Tibial nerve (tissue), 4 donors: ENCODE results near the gene TMPRSS15. TPM values are rescaled to one million over a fixed set of nuclear protein-coding genes. Genes with fewer than 3 reads are reported as not detected.

ENCODE experiments used
- DNase-seq, 2 donors: peaks; one replicate each; pipeline ENCODE4 v3.0.0-alpha.2; 2019; ENCODE audit warnings: low spot score in 2 of 2
- H3K27ac ChIP-seq, 4 donors: fragments of 200-600 bp; sonication (generic) in 3 of 4; one replicate each; pipeline ENCODE4 v1.5.1; 2017 to 2019; ENCODE audit warnings: mild to moderate bottlenecking in 1 of 4
- H3K27me3 ChIP-seq, 2 donors: fragments of 200-600 bp; sonication (generic) in 1 of 2; one replicate each; pipeline versions ENCODE4 v1.5.1 to v1.6.0; 2017 to 2019
- H3K36me3 ChIP-seq, 3 donors: fragments of 200-600 bp; sonication (generic); one replicate each; pipeline ENCODE4 v1.5.1; 2018 to 2019
- H3K4me1 ChIP-seq, 4 donors: fragments of 200-600 bp; sonication (generic) in 3 of 4; one replicate each; pipeline ENCODE4 v1.5.1; 2017 to 2019
- H3K4me3 ChIP-seq, 4 donors: fragments of 200-600 bp; sonication (generic) in 3 of 4; one replicate each; pipeline ENCODE4 v1.5.1; 2017 to 2019; ENCODE audit warnings: mild to moderate bottlenecking in 1 of 4, moderate library complexity in 1 of 4
- H3K9me3 ChIP-seq, 4 donors: fragments of 200-600 bp; sonication (generic) in 3 of 4; one replicate each; pipeline ENCODE4 v1.5.1; 2017 to 2019
- CTCF ChIP-seq, 5 experiments: fragments of 200-600 bp in 3 of 5; fragments of 450-650 bp in 2 of 5; sonication (generic) in 3 of 5; IDR thresholded peaks; one replicate each; pipeline ENCODE4 v1.5.1; 2016 to 2019; ENCODE audit warnings: antibody characterized with exemption in 5 of 5, mild to moderate bottlenecking in 3 of 5, moderate library complexity in 2 of 5
- EP300 ChIP-seq, 2 donors: sonication (generic); formaldehyde crosslinking; IDR thresholded peaks; one replicate each; pipeline ENCODE4 v1.6.1; 2017; ENCODE audit warnings: antibody characterized with exemption in 2 of 2, mild to moderate bottlenecking in 1 of 2
- POLR2A ChIP-seq, 2 donors: fragments of 450-650 bp; IDR thresholded peaks; one replicate each; pipeline ENCODE4 v1.6.1; 2017; ENCODE audit warnings: antibody characterized with exemption in 2 of 2, mild to moderate bottlenecking in 2 of 2, moderate library complexity in 2 of 2
- WGBS, 2 donors: methylation state at CpG; one replicate each; pipeline ENCODE4 v1.1.5; 2018; 5-methylcytosine and 5-hydroxymethylcytosine counted together
- total RNA-seq, 4 donors: library from RNA; depleted of rRNA; stranded (reverse); fragments of >200 nt; gene quantifications; one replicate each; pipeline ENCODE4 v1.1.0, GENCODE V29; 2016

Gene TMPRSS15
- total RNA-seq, 4 donors from 2014 or later, result not detected

DNA sequence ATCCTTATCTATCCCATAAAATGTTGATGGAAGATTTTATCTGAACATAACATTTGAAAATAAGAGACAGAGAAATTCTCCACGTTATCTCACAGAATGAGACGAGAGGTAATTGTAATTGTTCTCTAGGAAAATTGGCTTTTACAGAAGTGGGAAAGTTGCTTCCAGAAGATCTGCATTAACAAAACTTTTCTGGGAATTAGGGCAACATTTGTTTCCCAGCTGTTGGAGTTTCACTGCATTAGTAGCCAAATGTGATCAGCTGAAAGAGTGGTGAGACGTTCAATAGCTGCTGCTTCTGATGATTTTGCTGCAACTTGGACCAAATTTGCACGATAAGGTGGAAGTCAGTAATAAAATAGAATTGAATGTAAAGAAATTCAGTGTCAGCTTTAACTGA, 151.3 kb downstream of the TMPRSS15 start:
- Histone ChIP-seq H3K27me3 (no peaks in the 10 kb centered on the region), H3K9me3 (no peaks in the 10 kb centered on the region), H3K27ac (no peak overlapping the region), H3K4me1 (peaks cover 0 to 8% (median 0%) of the 10 kb centered on the region in 4 donors), H3K4me3 (no peak overlapping the region), H3K36me3 (no peaks in the 10 kb centered on the region)
- DNase-seq, result no peak
- 50 to 54% methylated on average over 4 of the region's 4 CpGs for whole genome bisulfite sequencing, 2 donors
- TF ChIP-seq CTCF (IDR thresholded peaks at IDR 0.05) (no peak), POLR2A (IDR thresholded peaks at IDR 0.05) (no peak), EP300 (IDR thresholded peaks at IDR 0.05) (no peak)

DNA sequence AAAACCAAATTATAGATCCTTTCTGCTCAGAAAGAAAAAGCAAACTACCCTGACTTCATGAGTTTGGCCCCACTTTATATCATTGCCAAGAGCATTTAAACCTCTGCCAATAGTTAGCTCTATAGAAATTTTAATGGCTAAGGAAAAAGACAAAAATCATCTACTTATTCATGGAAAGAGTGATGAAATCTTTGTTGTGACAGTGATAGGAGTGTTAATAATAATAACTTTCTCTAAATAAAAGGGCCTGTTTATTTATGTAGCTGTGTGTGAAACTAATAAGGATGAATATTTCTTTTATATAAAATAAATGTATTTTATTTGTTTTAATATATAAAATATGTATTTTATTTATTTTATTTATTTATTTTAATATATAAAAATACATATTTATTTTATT, 152.5 kb downstream of the TMPRSS15 start:
- Histone ChIP-seq H3K27me3 (no peaks in the 10 kb centered on the region), H3K9me3 (no peaks in the 10 kb centered on the region), H3K4me1 (peaks cover 0 to 8% (median 0%) of the 10 kb centered on the region in 4 donors), H3K36me3 (no peaks in the 10 kb centered on the region), H3K4me3 (no peak overlapping the region), H3K27ac (no peak overlapping the region)
- TF ChIP-seq EP300 (IDR thresholded peaks at IDR 0.05) (no peak), CTCF (IDR thresholded peaks at IDR 0.05) (no peak), POLR2A (IDR thresholded peaks at IDR 0.05) (no peak)
- DNase-seq, result no peak

GRCh38 chr21:18249672-18250071, 153.9 kb downstream of the TMPRSS15 start:
- H3K4me3 ChIP-seq, result no peak overlapping the region
- H3K27ac ChIP-seq, result no peak overlapping the region
- TF ChIP-seq EP300 (IDR thresholded peaks at IDR 0.05), result no peak
- no peak for TF ChIP-seq CTCF (IDR thresholded peaks at IDR 0.05)
- TF ChIP-seq POLR2A (IDR thresholded peaks at IDR 0.05), result no peak
- WGBS, 2 donors, result 56 to 71% methylated on average over 2 of the region's 2 CpGs
- H3K4me1 ChIP-seq, result peaks cover 0 to 19% (median 0%) of the 10 kb centered on the region in 4 donors
- DNase-seq, result no peak
- no peaks in the 10 kb centered on the region for H3K9me3 ChIP-seq
- H3K27me3 ChIP-seq, result peaks cover 0 to 8% of the 10 kb centered on the region in 2 donors
- no peaks in the 10 kb centered on the region for H3K36me3 ChIP-seq

- DNase-seq, result no peak
- TF ChIP-seq POLR2A (IDR thresholded peaks at IDR 0.05) (no peak), CTCF (IDR thresholded peaks at IDR 0.05) (no peak), EP300 (IDR thresholded peaks at IDR 0.05) (no peak)
- Histone ChIP-seq H3K4me3 (no peak overlapping the region), H3K27me3 (peaks cover 0 to 23% of the 10 kb centered on the region in 2 donors), H3K9me3 (no peaks in the 10 kb centered on the region), H3K36me3 (no peaks in the 10 kb centered on the region), H3K27ac (no peak overlapping the region), H3K4me1 (peaks cover 0 to 22% (median 0%) of the 10 kb centered on the region in 4 donors)
- 74 to 75% methylated on average over 1 of the region's 1 CpG for WGBS, 2 donors
These were observed 155.4 kb downstream of the TMPRSS15 start for GRCh38 chr21:18248171-18248570.

DNA sequence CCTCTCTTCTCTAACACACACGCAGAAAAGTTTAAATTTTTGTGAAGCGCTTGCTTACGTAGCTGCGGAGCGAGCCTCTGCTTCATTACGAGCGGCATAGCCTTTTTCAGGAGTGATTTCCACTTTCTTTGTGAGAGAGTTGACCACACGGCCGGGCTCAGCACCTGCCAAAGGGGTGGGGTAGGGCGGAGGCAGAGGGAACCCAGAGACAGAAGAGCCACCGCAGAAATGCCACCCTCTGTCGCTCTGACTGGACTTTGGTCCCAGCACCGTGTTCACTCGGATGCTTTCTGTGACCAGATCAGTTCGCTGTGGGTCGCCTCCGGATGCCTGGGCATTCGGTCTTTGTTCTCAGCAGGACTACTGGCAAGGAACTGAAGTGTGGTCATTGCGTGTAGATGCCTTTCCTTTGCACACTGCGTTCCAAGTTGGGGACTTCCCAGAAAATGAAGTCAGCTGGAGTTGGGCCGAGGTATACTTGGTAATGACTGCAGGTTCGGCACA, 158.1 kb downstream of the TMPRSS15 start:
- WGBS, 2 donors, result 7 to 10% methylated on average over 22 of the region's 22 CpGs
- DNase-seq, result no peak
- Histone ChIP-seq H3K27ac (no peak overlapping the region), H3K27me3 (peaks cover 0 to 27% of the 10 kb centered on the region in 2 donors), H3K9me3 (no peaks in the 10 kb centered on the region), H3K4me3 (peak overlapping the region; percentile 11 to 45 (median 20)), H3K4me1 (peaks cover 0 to 19% (median 0%) of the 10 kb centered on the region in 4 donors), H3K36me3 (no peaks in the 10 kb centered on the region)
- no peak for TF ChIP-seq EP300 (IDR thresholded peaks at IDR 0.05)
- TF ChIP-seq POLR2A (IDR thresholded peaks at IDR 0.05), result no peak
- TF ChIP-seq CTCF (IDR thresholded peaks at IDR 0.05), result no peak
